HG02623 (cell line): ENCODE data around the gene BRD9.
"Not testable (repeated sequence)": the region's sequence is repeated elsewhere in the genome, so short reads cannot be mapped to it uniquely, and the experiment has no call there.

Experiments used
- ATAC-seq: cut with Tn5 transposase; IDR thresholded peaks from one replicate; pipeline ENCODE4 v1.9.1; 2021; ENCODE audit warnings: moderate library complexity; ENCODE audit not compliant: unreplicated experiment

BRD9 gene

GRCh38 chr5:860506-861150 is 32.0 kb downstream of the BRD9 start:
- no peak for ATAC-seq

GRCh38 chr5:859798-860296 is 32.8 kb downstream of the BRD9 start:
- no peak for ATAC-seq

- no peak for ATAC-seq
Measured at GRCh38 chr5:859391-859790, 33.2 kb downstream of the BRD9 start.

GRCh38 chr5:858726-859125 is 33.9 kb downstream of the BRD9 start:
- no peak for ATAC-seq

GRCh38 chr5:856531-857425 is 35.8 kb downstream of the BRD9 start:
- ATAC-seq: no peak

GRCh38 chr5:855771-856530 is 36.6 kb downstream of the BRD9 start:
- ATAC-seq: no peak

GRCh38 chr5:854966-855743 is 37.4 kb downstream of the BRD9 start:
- ATAC-seq: no peak

GRCh38 chr5:854217-854616 is 38.4 kb downstream of the BRD9 start:
- ATAC-seq: no peak

- not testable (repeated sequence) for ATAC-seq
Measured at GRCh38 chr5:853416-854090, 39.0 kb downstream of the BRD9 start.

GRCh38 chr5:852431-853401 is 39.9 kb downstream of the BRD9 start:
- no peak for ATAC-seq

GRCh38 chr5:852018-852417 is 40.6 kb downstream of the BRD9 start:
- no peak for ATAC-seq

GRCh38 chr5:851553-851952 is 41.0 kb downstream of the BRD9 start:
- ATAC-seq: no peak

GRCh38 chr5:851076-851475 is 41.5 kb downstream of the BRD9 start:
- no peak for ATAC-seq

- no peak for ATAC-seq
Measured at GRCh38 chr5:850511-851006, 42.0 kb downstream of the BRD9 start, which contains the start of gene ZDHHC11. TSS of gene ZDHHC11 (minus strand) at chr5:850986. CDS start at chr5:850602, 384 bp downstream.

- ATAC-seq: no peak
Measured at GRCh38 chr5:849651-850301, 42.8 kb downstream of the BRD9 start.

GRCh38 chr5:848671-849111 is 43.9 kb downstream of the BRD9 start:
- ATAC-seq: no peak

GRCh38 chr5:847736-848135 is 44.9 kb downstream of the BRD9 start:
- ATAC-seq: not testable (repeated sequence)

GRCh38 chr5:847212-847611 is 45.4 kb downstream of the BRD9 start:
- ATAC-seq: not testable (repeated sequence)
